ENCODE data around the gene NGEF.

NGEF gene

GRCh38 chr2:232865165-232865564 is 147.9 kb downstream of the NGEF start:
- ChIA-PET CTCF (no interaction called here), POLR2A (no interaction called here)
- H3K4me1 ChIP-seq (ENCODE audit: control insufficient read depth, insufficient read depth, low read length), result no peaks in the 10 kb centered on the region
- no peak for TF ChIP-seq ZNF704 (tag by site-specific recombination; IDR thresholded peaks at IDR 0.05)
- TF ChIP-seq PRDM4 (tag by site-specific recombination; IDR thresholded peaks at IDR 0.05), result no peak
- no peak for TF ChIP-seq GFI1B (tag by site-specific recombination; IDR thresholded peaks at IDR 0.05)
- TF ChIP-seq ZBTB48 (tag by site-specific recombination; IDR thresholded peaks at IDR 0.05), result no peak
- no peak for TF ChIP-seq ZNF580 (tag by site-specific recombination; IDR thresholded peaks at IDR 0.05)
- no peak for TF ChIP-seq ZNF19 (tag by site-specific recombination; IDR thresholded peaks at IDR 0.05; ENCODE audit: low read depth)
- no peak for TF ChIP-seq KLF7 (tag by site-specific recombination; IDR thresholded peaks at IDR 0.05; ENCODE audit: borderline replicate concordance)
- TF ChIP-seq ZNF18 (tag by site-specific recombination; IDR thresholded peaks at IDR 0.05), result no peak
- TF ChIP-seq ZNF830 (tag by site-specific recombination; IDR thresholded peaks at IDR 0.05; ENCODE audit: low read depth), result no peak
- TF ChIP-seq TCF7L2 (IDR thresholded peaks at IDR 0.05; ENCODE audit: borderline replicate concordance, low read depth, low read length), result no peak
- no peak for TF ChIP-seq PBX3 (CRISPR knock-in tag; IDR thresholded peaks at IDR 0.05)
- TF ChIP-seq PRDM1 (tag by site-specific recombination; IDR thresholded peaks at IDR 0.05), result no peak
- no peak for TF ChIP-seq ZNF24 (tag by site-specific recombination; IDR thresholded peaks at IDR 0.05)
- TF ChIP-seq BCL11A (tag by site-specific recombination; IDR thresholded peaks at IDR 0.05; ENCODE audit: low read depth), result no peak
- H3K9me3 ChIP-seq (ENCODE audit: control insufficient read depth, insufficient read depth, low read depth, low read length), result no peaks in the 10 kb centered on the region
- H3K36me3 ChIP-seq (ENCODE audit: control insufficient read depth in 2 of 2, insufficient read depth in 1 of 2, low read length in 2 of 2), result peaks cover 0 to 22% of the 10 kb centered on the region in 2 experiments; a peak in 2 of 3 replicates
- no peak overlapping the region for H3K4me3 ChIP-seq (ENCODE audit: low read depth, low read length)
- no peak overlapping the region for H3K27ac ChIP-seq (ENCODE audit: extremely low read depth, low read depth, low read length)

- no peaks in the 10 kb centered on the region for H3K9me3 ChIP-seq (ENCODE audit: control insufficient read depth, insufficient read depth, low read depth, low read length)
- TF ChIP-seq MYNN (tag by site-specific recombination; IDR thresholded peaks at IDR 0.05; ENCODE audit: borderline replicate concordance) (peak; percentile 37; the same call in 1 of the 2 replicates), ZNF280D (tag by site-specific recombination; IDR thresholded peaks at IDR 0.05) (no peak)
- POLR2A ChIA-PET, result no interaction called here
- peaks cover 4 to 32% of the 10 kb centered on the region in 2 experiments; a peak in 2 of 3 replicates for H3K36me3 ChIP-seq (ENCODE audit: control insufficient read depth in 2 of 2, insufficient read depth in 1 of 2, low read length in 2 of 2)
- H3K27ac ChIP-seq (ENCODE audit: extremely low read depth, low read depth, low read length), result no peak overlapping the region
- CTCF ChIA-PET, result interaction anchor here (0.6 kb wide), 1 partner anchor 49 kb away, joined by 3 read pairs; no protein-coding TSS in a partner anchor
- no peaks in the 10 kb centered on the region for H3K4me1 ChIP-seq (ENCODE audit: control insufficient read depth, insufficient read depth, low read length)
- H3K4me3 ChIP-seq (ENCODE audit: low read depth, low read length), result no peak overlapping the region
These were observed 149.1 kb downstream of the NGEF start for GRCh38 chr2:232863996-232864395.

All from HEK293 (cell line).